Neural progenitor cell (in vitro differentiated cells): ENCODE results near the gene ATG9B. TPM values are rescaled to one million over a fixed set of nuclear protein-coding genes. Genes with fewer than 3 reads are reported as not detected.
A peak's percentile ranks its signal among the peaks of the same experiment; 100 is the strongest.

Source experiments
- DNase-seq: peaks from one replicate; pipeline ENCODE4 v3.0.0-alpha.2; 2016; ENCODE audit warnings: low spot score
- H2AFZ ChIP-seq: fragments of 200-600 bp; sonication (generic); replicated peaks from 2 replicates; pipeline ENCODE4 v1.6.1; 2016; ENCODE audit warnings: antibody characterized with exemption
- H3F3A ChIP-seq: fragments of 200-600 bp; sonication (generic); 2 replicates; pipeline ENCODE4 v1.6.1; 2016; ENCODE audit warnings: antibody characterized with exemption, low read depth
- H3K27ac ChIP-seq: fragments of 200-600 bp; sonication (generic); 2 replicates; pipeline ENCODE4 v1.5.1; 2016; ENCODE audit warnings: mild to moderate bottlenecking
- H3K27me3 ChIP-seq: fragments of 200-600 bp; sonication (generic); 2 replicates; pipeline ENCODE4 v1.6.1; 2016; ENCODE audit warnings: mild to moderate bottlenecking, moderate library complexity
- H3K36me3 ChIP-seq: fragments of 200-600 bp; sonication (generic); 2 replicates; pipeline ENCODE4 v1.5.1; 2016
- H3K4me1 ChIP-seq: fragments of 200-600 bp; sonication (generic); 2 replicates; pipeline ENCODE4 v1.6.1; 2016; ENCODE audit warnings: mixed run types
- H3K4me2 ChIP-seq: fragments of 200-600 bp; sonication (generic); 2 replicates; pipeline ENCODE4 v1.6.1; 2016
- H3K4me3 ChIP-seq: fragments of 200-600 bp; sonication (generic); 2 replicates; pipeline ENCODE4 v1.5.1; 2016
- H3K79me2 ChIP-seq: fragments of 200-600 bp; sonication (generic); 2 replicates; pipeline ENCODE4 v1.6.1; 2016; ENCODE audit warnings: low read depth
- H3K9ac ChIP-seq: fragments of 200-600 bp; sonication (generic); 2 replicates; pipeline ENCODE4 v1.6.1; 2016
- H3K9me3 ChIP-seq: fragments of 200-600 bp; sonication (generic); 2 replicates; pipeline ENCODE4 v1.5.1; 2016; ENCODE audit warnings: low read depth
- H4K20me1 ChIP-seq: fragments of 200-600 bp; sonication (generic); 2 replicates; pipeline ENCODE4 v1.6.1; 2016; ENCODE audit warnings: low read depth
- H3K27ac Mint-ChIP-seq: 3 replicates; pipeline ENCODE4 v1.8.0; 2021; ENCODE audit warnings: mixed read lengths
- H3K27me3 Mint-ChIP-seq: 2 replicates; pipeline ENCODE4 v1.8.0; 2022; ENCODE audit warnings: low read depth, mild to moderate bottlenecking, inconsistent platforms, moderate library complexity, mixed read lengths; ENCODE audit not compliant: insufficient read depth
- H3K36me3 Mint-ChIP-seq: 3 replicates; pipeline ENCODE4 v1.8.0; 2021; ENCODE audit warnings: mixed read lengths
- H3K4me1 Mint-ChIP-seq: 3 replicates; pipeline ENCODE4 v1.8.0; 2021; ENCODE audit warnings: mixed read lengths
- H3K4me3 Mint-ChIP-seq: 3 replicates; pipeline ENCODE4 v1.8.0; 2021; ENCODE audit warnings: mild to moderate bottlenecking, moderate library complexity, mixed read lengths
- H3K9me3 Mint-ChIP-seq: 3 replicates; pipeline ENCODE4 v1.8.0; 2020; ENCODE audit warnings: mixed read lengths
- EZH2 ChIP-seq: fragments of 200-600 bp; sonication (generic); IDR thresholded peaks from 2 replicates; pipeline ENCODE4 v1.6.1; 2017; ENCODE audit warnings: antibody characterized with exemption, mild to moderate bottlenecking, moderate library complexity
- EZH2phosphoT487 ChIP-seq: fragments of 200-600 bp; sonication (generic); IDR thresholded peaks from 2 replicates; pipeline ENCODE4 v1.6.1; 2017; ENCODE audit warnings: antibody characterized with exemption
- total RNA-seq: library from RNA; depleted of rRNA; stranded (reverse); fragments of >200 nt; gene quantifications from 2 replicates; pipeline ENCODE4 v1.2.3, GENCODE V29; 2015; ENCODE audit warnings: low replicate concordance
- TF ChIP-seq, protein P1 (sequence below): fragments of 200-600 bp; sonication (generic); IDR thresholded peaks from 2 replicates; pipeline ENCODE4 v1.5.1; 2017; ENCODE audit warnings: antibody characterized with exemption, mild to moderate bottlenecking

Gene ATG9B
- total RNA-seq, 1 donor from 2014 or later, result 0.43 TPM

DNA sequence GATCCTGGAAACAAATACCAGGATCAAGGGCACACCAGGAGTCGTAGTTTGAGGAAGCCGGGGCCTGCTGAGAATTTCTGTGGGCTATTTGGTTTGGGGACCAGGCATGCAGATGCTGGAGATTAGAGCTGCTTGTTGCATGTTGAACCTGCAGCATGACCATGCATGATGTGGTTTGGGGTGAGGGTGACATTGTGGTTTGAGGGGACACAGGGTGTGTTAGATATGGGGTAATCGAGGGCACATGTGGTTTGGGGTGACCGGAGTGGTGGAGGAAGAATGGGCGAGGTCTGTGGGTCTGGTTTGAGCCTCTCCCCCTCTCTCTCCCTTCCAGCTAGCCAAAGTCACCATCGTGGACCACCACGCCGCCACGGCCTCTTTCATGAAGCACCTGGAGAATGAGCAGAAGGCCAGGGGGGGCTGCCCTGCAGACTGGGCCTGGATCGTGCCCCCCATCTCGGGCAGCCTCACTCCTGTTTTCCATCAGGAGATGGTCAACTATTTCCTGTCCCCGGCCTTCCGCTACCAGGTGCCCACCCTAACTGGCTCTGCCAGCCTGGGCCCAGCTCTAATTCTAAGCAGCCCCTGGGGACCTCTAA lies 23.3 kb downstream of the ATG9B start:
- Histone ChIP-seq H3K9me3 (no peaks in the 10 kb centered on the region), H4K20me1 (no peaks in the 10 kb centered on the region), H3F3A (no peaks in the 10 kb centered on the region), H3K27ac (no peak overlapping the region), H3K9ac (no peak overlapping the region), H3K4me3 (no peak overlapping the region), H3K27me3 (no peaks in the 10 kb centered on the region), H3K36me3 (no peaks in the 10 kb centered on the region), H3K79me2 (no peaks in the 10 kb centered on the region), H3K4me2 (no peak overlapping the region), H2AFZ (no peak overlapping the region), H3K4me1 (peaks cover 8% of the 10 kb centered on the region)
- no peak for TF ChIP-seq EZH2phosphoT487
- TF ChIP-seq, protein P1, sequence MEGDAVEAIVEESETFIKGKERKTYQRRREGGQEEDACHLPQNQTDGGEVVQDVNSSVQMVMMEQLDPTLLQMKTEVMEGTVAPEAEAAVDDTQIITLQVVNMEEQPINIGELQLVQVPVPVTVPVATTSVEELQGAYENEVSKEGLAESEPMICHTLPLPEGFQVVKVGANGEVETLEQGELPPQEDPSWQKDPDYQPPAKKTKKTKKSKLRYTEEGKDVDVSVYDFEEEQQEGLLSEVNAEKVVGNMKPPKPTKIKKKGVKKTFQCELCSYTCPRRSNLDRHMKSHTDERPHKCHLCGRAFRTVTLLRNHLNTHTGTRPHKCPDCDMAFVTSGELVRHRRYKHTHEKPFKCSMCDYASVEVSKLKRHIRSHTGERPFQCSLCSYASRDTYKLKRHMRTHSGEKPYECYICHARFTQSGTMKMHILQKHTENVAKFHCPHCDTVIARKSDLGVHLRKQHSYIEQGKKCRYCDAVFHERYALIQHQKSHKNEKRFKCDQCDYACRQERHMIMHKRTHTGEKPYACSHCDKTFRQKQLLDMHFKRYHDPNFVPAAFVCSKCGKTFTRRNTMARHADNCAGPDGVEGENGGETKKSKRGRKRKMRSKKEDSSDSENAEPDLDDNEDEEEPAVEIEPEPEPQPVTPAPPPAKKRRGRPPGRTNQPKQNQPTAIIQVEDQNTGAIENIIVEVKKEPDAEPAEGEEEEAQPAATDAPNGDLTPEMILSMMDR, result no peak
- no peak for TF ChIP-seq EZH2
- no peaks in the 10 kb centered on the region for H3K36me3 Mint-ChIP-seq
- H3K27me3 Mint-ChIP-seq, result peaks cover 5% of the 10 kb centered on the region
- no peak for DNase-seq
- peak overlapping the region; percentile 40 for H3K27ac Mint-ChIP-seq
- no peaks in the 10 kb centered on the region for H3K9me3 Mint-ChIP-seq
- peaks cover 9% of the 10 kb centered on the region for H3K4me1 Mint-ChIP-seq
- no peak overlapping the region for H3K4me3 Mint-ChIP-seq

DNA sequence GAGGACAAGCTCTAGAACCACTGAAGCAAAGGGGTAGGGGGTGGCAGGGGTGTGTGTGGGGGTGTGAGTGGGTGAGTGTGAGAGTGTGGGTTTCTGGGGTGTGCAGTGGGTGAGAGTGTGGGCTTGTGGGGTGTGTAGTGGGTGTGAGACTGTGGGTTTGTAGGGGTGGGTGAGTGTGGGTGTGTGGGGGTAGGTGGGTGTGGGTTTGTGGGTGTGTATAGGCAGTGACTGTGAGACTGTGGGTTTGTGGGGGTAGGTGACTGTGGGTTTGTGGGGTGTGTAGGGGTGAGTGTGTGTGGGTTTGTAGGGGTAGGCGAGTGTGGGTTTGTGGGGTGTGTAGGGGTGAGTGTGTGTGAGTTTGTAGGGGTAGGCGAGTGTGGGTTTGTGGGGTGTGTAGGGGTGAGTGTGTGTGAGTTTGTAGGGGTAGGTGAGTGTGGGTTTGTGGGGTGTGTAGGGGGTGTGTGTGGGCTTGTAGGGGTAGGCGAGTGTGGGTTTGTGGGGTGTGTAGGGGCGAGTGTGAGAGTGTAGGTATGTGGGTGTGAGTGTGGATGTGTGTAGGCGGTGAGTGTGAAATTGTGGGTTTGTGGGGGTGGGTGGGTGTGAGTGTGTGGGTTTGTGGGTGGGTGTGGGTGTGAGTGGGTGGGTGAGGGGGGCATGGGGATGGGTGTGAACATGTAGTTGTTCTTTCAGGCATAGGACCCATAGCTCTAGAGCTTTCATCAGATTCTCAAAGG lies 24.6 kb downstream of the ATG9B start:
- peaks cover 8% of the 10 kb centered on the region for H3K4me1 Mint-ChIP-seq
- no peaks in the 10 kb centered on the region for H3K9me3 Mint-ChIP-seq
- Histone ChIP-seq H3K27ac (no peak overlapping the region), H3K9ac (no peak overlapping the region), H3K4me2 (no peak overlapping the region), H3K27me3 (no peaks in the 10 kb centered on the region), H4K20me1 (no peaks in the 10 kb centered on the region), H2AFZ (no peak overlapping the region), H3K4me3 (no peak overlapping the region), H3K9me3 (no peaks in the 10 kb centered on the region), H3F3A (peaks cover 2% of the 10 kb centered on the region), H3K4me1 (peaks cover 8% of the 10 kb centered on the region), H3K36me3 (no peaks in the 10 kb centered on the region), H3K79me2 (no peaks in the 10 kb centered on the region)
- TF ChIP-seq EZH2 (no peak), EZH2phosphoT487 (no peak)
- TF ChIP-seq, protein P1, result no peak
- no peak overlapping the region for H3K27ac Mint-ChIP-seq
- DNase-seq, result no peak
- H3K27me3 Mint-ChIP-seq, result peaks cover 2% of the 10 kb centered on the region
- no peaks in the 10 kb centered on the region for H3K36me3 Mint-ChIP-seq
- no peak overlapping the region for H3K4me3 Mint-ChIP-seq

DNA sequence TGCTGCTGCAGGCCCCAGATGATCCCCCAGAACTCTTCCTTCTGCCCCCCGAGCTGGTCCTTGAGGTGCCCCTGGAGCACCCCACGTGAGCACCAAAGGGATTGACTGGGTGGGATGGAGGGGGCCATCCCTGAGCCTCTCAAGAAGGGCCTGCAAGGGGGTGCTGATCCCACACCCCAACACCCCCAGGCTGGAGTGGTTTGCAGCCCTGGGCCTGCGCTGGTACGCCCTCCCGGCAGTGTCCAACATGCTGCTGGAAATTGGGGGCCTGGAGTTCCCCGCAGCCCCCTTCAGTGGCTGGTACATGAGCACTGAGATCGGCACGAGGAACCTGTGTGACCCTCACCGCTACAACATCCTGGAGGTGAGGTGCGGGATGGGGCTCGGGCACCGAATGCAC lies 25.3 kb downstream of the ATG9B start:
- Histone ChIP-seq H3K9me3 (no peaks in the 10 kb centered on the region), H3K9ac (no peak overlapping the region), H3K4me1 (peaks cover 15% of the 10 kb centered on the region), H3K36me3 (no peaks in the 10 kb centered on the region), H2AFZ (no peak overlapping the region), H3K4me3 (no peak overlapping the region), H3K79me2 (no peaks in the 10 kb centered on the region), H3F3A (peaks cover 8% of the 10 kb centered on the region), H3K27me3 (no peaks in the 10 kb centered on the region), H3K4me2 (no peak overlapping the region), H3K27ac (no peak overlapping the region), H4K20me1 (no peaks in the 10 kb centered on the region)
- Mint-ChIP-seq H3K4me3 (no peak overlapping the region), H3K27me3 (peaks cover 2% of the 10 kb centered on the region), H3K4me1 (peaks cover 11% of the 10 kb centered on the region), H3K9me3 (no peaks in the 10 kb centered on the region), H3K36me3 (no peaks in the 10 kb centered on the region), H3K27ac (no peak overlapping the region)
- DNase-seq, result no peak
- TF ChIP-seq EZH2phosphoT487 (no peak), EZH2 (no peak)
- TF ChIP-seq, protein P1, result no peak
